AG09319 (cell line): ENCODE data around the gene CDKL2.

ENCODE experiments used
- DNase-seq: peaks from one replicate; pipeline ENCODE4 v3.0.0-alpha.2; 2010; ENCODE audit warnings: low read depth; ENCODE audit errors: extremely low read depth
- CTCF ChIP-seq: IDR thresholded peaks from 2 replicates; pipeline ENCODE4 v1.5.1; 2011; ENCODE audit warnings: low read depth, mild to moderate bottlenecking, inconsistent platforms, low read length, moderate library complexity

Gene CDKL2

GRCh38 chr4:75596061-75596460 lies 34.3 kb downstream of the CDKL2 start:
- DNase-seq = no peak
- no peak for TF ChIP-seq CTCF

GRCh38 chr4:75593393-75593792 lies 36.9 kb downstream of the CDKL2 start:
- no peak for DNase-seq
- TF ChIP-seq CTCF = no peak

- no peak for DNase-seq
- TF ChIP-seq CTCF = no peak
Measured at GRCh38 chr4:75584067-75584466, 46.3 kb downstream of the CDKL2 start.

GRCh38 chr4:75567725-75568124 lies 62.6 kb downstream of the CDKL2 start:
- DNase-seq = no peak

GRCh38 chr4:75566911-75567310 lies 63.4 kb downstream of the CDKL2 start:
- TF ChIP-seq CTCF = no peak
- no peak for DNase-seq

More at GRCh38 chr4:75567725-75568124, 62.6 kb downstream of the CDKL2 start:
- TF ChIP-seq CTCF = no peak

- TF ChIP-seq CTCF = no peak
- no peak for DNase-seq
Measured at GRCh38 chr4:75565481-75565880, 64.8 kb downstream of the CDKL2 start.

GRCh38 chr4:75564023-75564422 lies 66.3 kb downstream of the CDKL2 start:
- no peak for DNase-seq
- TF ChIP-seq CTCF = no peak
